Ishikawa (cell line): ENCODE data around the gene ZCCHC24.

ENCODE experiments used
- CEBPB ChIP-seq: IDR thresholded peaks from 2 replicates; pipeline ENCODE4 v1.6.1; 2012
- CREB1 ChIP-seq: IDR thresholded peaks from 2 replicates; pipeline ENCODE4 v1.6.1; 2012; ENCODE audit warnings: low read depth
- EP300 ChIP-seq: IDR thresholded peaks from 2 replicates; pipeline ENCODE4 v1.6.1; 2012; ENCODE audit warnings: borderline replicate concordance
- FOXM1 ChIP-seq: IDR thresholded peaks from 2 replicates; pipeline ENCODE4 v1.6.1; 2012; ENCODE audit warnings: low read depth, borderline replicate concordance
- MAX ChIP-seq: IDR thresholded peaks from 2 replicates; pipeline ENCODE4 v1.6.1; 2012
- NFIC ChIP-seq: IDR thresholded peaks from 2 replicates; pipeline ENCODE4 v1.6.1; 2012
- RAD21 ChIP-seq: IDR thresholded peaks from 2 replicates; pipeline ENCODE4 v1.6.1; 2012; ENCODE audit warnings: low read depth
- REST ChIP-seq: IDR thresholded peaks from 2 replicates; pipeline ENCODE4 v1.6.1; 2012; ENCODE audit warnings: low read depth, mild to moderate bottlenecking
- TCF12 ChIP-seq: IDR thresholded peaks from 2 replicates; pipeline ENCODE4 v1.6.1; 2012; ENCODE audit warnings: low read depth
- TEAD4 ChIP-seq: IDR thresholded peaks from 2 replicates; pipeline ENCODE4 v1.6.1; 2012
- USF1 ChIP-seq: IDR thresholded peaks from 2 replicates; pipeline ENCODE4 v1.6.1; 2012
- YY1 ChIP-seq: IDR thresholded peaks from 2 replicates; pipeline ENCODE4 v1.6.1; 2012; ENCODE audit warnings: low read depth
- ZBTB7A ChIP-seq: IDR thresholded peaks from 2 replicates; pipeline ENCODE4 v1.6.1; 2012; ENCODE audit warnings: low read depth

DNA sequence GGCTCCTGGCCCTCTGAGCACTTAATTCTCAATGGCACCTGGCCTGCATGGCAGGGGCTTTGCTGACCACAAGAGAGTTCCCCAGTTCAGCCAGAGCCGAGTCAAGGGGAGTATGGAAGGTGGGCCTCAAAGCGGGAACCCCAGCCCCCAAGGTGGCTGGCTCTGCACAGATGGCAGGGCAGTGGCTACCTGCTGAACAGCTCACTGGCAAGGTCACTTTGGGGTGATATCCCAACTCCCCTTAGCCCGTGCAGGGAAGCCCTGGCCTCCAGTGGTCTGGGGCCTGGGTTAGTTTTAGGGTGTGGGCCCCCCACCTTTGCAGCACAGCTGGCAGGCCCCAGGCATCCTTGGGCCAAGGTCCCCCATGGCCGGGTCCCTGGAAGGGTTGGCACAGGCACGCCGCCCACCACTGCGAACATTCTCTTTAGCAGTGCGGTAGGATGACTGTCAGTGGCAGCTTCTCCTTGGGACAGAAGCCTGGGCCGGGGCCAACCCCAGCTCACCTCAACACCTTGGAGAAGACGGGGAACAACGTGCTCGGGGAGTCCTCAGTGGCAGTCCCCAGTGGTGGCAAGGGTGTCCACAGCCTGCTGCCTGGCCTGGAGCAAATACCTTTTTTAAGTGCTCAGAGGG, 61.3 kb downstream of the ZCCHC24 start:
- TF ChIP-seq RAD21 (no peak), REST (no peak), MAX (no peak), YY1 (no peak), FOXM1 (no peak), TCF12 (no peak), CREB1 (no peak), NFIC (no peak), EP300 (no peak), CEBPB (no peak), USF1 (no peak), TEAD4 (no peak), ZBTB7A (no peak)
